Measurements from ENCODE around the gene KIFC1. TPM values are rescaled to one million over a fixed set of nuclear protein-coding genes. Genes with fewer than 3 reads are reported as not detected.

KIFC1 gene
- polyA plus RNA-seq, 1 of the 3 experiments (the other 2 are of a cell fraction): 35.9 TPM

DNA sequence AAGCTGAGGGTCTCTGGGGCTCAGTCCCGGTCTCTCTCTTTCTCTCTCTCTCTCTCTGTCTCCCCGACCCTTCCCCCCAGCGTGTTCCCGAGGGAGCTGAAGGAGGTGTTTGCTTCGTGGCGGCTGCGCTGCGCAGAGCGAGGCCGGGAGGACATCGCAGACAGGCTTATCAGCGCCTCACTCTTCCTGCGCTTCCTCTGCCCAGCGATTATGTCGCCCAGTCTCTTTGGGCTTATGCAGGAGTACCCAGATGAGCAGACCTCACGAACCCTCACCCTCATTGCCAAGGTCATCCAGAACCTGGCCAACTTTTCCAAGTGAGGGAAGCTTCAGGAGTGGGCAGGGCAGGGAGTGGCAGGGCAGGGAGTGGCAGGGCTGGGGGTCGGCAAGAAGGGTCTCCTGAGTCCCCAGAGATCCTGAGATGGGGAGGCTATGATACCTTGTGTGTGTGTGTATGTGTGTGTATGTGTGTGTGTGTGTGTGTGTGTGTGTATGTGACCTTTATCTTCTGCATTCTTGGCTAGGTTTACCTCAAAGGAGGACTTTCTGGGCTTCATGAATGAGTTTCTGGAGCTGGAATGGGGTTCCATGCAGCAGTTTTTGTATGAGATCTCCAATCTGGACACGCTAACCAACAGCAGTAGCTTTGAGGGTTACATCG lies 49.2 kb downstream of the KIFC1 start:
- Histone ChIP-seq H2AFZ (ENCODE audit: low read depth) (no peak overlapping the region), H3K4me3 (ENCODE audit: low read depth in 2 of 2, low read length in 1 of 2) (no peak overlapping the region), H3K9me2 (no peaks in the 10 kb centered on the region), H4K20me1 (ENCODE audit: insufficient read depth) (no peaks in the 10 kb centered on the region), H3F3A (replicated peaks; ENCODE audit: insufficient read depth) (no peaks in the 10 kb centered on the region), H3K9ac (no peak overlapping the region), H3K27ac (ENCODE audit: low read depth in 2 of 2, low read length in 1 of 2) (no peak overlapping the region), H3K4me2 (no peak overlapping the region), H3K79me2 (ENCODE audit: insufficient read depth) (no peaks in the 10 kb centered on the region), H3K27me3 (ENCODE audit: insufficient read depth) (no peaks in the 10 kb centered on the region), H3K4me1 (ENCODE audit: control insufficient read depth in 1 of 2, insufficient read depth in 2 of 2, low read depth in 1 of 2, low read length in 1 of 2) (no peaks in the 10 kb centered on the region), H3K36me3 (replicated peaks in 1 of 2; ENCODE audit: control insufficient read depth in 1 of 2, insufficient read depth in 2 of 2, low read length in 1 of 2) (peaks cover 22 to 36% of the 10 kb centered on the region in 2 experiments), H3K9me3 (no peaks in the 10 kb centered on the region)
- WGBS (ENCODE audit: low lambda C conversion rate): 89% methylated on average over 17 of the region's 19 CpGs
- DNase-seq: peak; percentile 12
- TF ChIP-seq, protein P1, sequence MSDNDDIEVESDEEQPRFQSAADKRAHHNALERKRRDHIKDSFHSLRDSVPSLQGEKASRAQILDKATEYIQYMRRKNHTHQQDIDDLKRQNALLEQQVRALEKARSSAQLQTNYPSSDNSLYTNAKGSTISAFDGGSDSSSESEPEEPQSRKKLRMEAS (IDR thresholded peaks at IDR 0.05; ENCODE audit: low read depth): no peak
- TF ChIP-seq, protein P2, sequence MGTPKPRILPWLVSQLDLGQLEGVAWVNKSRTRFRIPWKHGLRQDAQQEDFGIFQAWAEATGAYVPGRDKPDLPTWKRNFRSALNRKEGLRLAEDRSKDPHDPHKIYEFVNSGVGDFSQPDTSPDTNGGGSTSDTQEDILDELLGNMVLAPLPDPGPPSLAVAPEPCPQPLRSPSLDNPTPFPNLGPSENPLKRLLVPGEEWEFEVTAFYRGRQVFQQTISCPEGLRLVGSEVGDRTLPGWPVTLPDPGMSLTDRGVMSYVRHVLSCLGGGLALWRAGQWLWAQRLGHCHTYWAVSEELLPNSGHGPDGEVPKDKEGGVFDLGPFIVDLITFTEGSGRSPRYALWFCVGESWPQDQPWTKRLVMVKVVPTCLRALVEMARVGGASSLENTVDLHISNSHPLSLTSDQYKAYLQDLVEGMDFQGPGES (IDR thresholded peaks at IDR 0.05; ENCODE audit: low read depth, low read length): no peak
- no peak for TF ChIP-seq RFX5 (IDR thresholded peaks at IDR 0.05; ENCODE audit: low read length)
- no peak for TF ChIP-seq MEF2A (IDR thresholded peaks at IDR 0.05; ENCODE audit: borderline replicate concordance, low read depth)
- TF ChIP-seq JUND (IDR thresholded peaks at IDR 0.05): no peak
- TF ChIP-seq, protein P3, sequence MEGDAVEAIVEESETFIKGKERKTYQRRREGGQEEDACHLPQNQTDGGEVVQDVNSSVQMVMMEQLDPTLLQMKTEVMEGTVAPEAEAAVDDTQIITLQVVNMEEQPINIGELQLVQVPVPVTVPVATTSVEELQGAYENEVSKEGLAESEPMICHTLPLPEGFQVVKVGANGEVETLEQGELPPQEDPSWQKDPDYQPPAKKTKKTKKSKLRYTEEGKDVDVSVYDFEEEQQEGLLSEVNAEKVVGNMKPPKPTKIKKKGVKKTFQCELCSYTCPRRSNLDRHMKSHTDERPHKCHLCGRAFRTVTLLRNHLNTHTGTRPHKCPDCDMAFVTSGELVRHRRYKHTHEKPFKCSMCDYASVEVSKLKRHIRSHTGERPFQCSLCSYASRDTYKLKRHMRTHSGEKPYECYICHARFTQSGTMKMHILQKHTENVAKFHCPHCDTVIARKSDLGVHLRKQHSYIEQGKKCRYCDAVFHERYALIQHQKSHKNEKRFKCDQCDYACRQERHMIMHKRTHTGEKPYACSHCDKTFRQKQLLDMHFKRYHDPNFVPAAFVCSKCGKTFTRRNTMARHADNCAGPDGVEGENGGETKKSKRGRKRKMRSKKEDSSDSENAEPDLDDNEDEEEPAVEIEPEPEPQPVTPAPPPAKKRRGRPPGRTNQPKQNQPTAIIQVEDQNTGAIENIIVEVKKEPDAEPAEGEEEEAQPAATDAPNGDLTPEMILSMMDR (IDR thresholded peaks at IDR 0.05): no peak
- no peak for TF ChIP-seq YY1 (IDR thresholded peaks at IDR 0.05; ENCODE audit: low read depth)
- TF ChIP-seq FOSL2 (IDR thresholded peaks at IDR 0.05; ENCODE audit: borderline replicate concordance, low read depth): no peak
- TF ChIP-seq EP300 (IDR thresholded peaks at IDR 0.05; ENCODE audit: borderline replicate concordance in 1 of 2, low read depth in 1 of 2, low read length in 1 of 2): no peak
- no peak for TF ChIP-seq RAD21 (IDR thresholded peaks at IDR 0.05; ENCODE audit: low read length)
- no peak for TF ChIP-seq GATA2 (CRISPR knock-in tag; IDR thresholded peaks at IDR 0.05)
- no peak for TF ChIP-seq FOXJ3 (CRISPR knock-in tag; IDR thresholded peaks at IDR 0.05)
- TF ChIP-seq SIN3A (IDR thresholded peaks at IDR 0.05; ENCODE audit: borderline replicate concordance, low read depth, low read length): no peak
- TF ChIP-seq CHD2 (IDR thresholded peaks at IDR 0.05; ENCODE audit: low read length, partially characterized antibody): no peak
- no peak for TF ChIP-seq TAF1 (IDR thresholded peaks at IDR 0.05; ENCODE audit: borderline replicate concordance, low read depth, low read length)
- no peak for TF ChIP-seq MXI1 (IDR thresholded peaks at IDR 0.05; ENCODE audit: low read depth, low read length)
- TF ChIP-seq GABPA (IDR thresholded peaks at IDR 0.05; ENCODE audit: low read depth): no peak
- no peak for TF ChIP-seq RCOR1 (IDR thresholded peaks at IDR 0.05; ENCODE audit: low read length)
- no peak for TF ChIP-seq RXRA (IDR thresholded peaks at IDR 0.05; ENCODE audit: borderline replicate concordance, low read depth)
- ChIA-PET CTCF (interaction anchor here (1.4 to 3.3 kb wide), 3 partner anchors 10 to 15 kb away, joined by 4 to 16 read pairs (median 4); partner anchors contain the start of gene ZBTB9), POLR2A (interaction anchor here (2.2 kb wide), 1 partner anchor 10 kb away, joined by 9 read pairs; no protein-coding TSS in a partner anchor)

Data from SK-N-SH (cell line).